Parathyroid adenoma (tissue), 2 donors: ENCODE results near the gene MRM2.
"Not testable (repeated sequence)": the region's sequence is repeated elsewhere in the genome, so short reads cannot be mapped to it uniquely, and the experiment has no call there.

Source experiments
- H2AFZ ChIP-seq: fragments of 300-600 bp; sonication (generic); one replicate; pipeline ENCODE4 v1.7.0; 2017; ENCODE audit warnings: antibody characterized with exemption, mild to moderate bottlenecking
- H3K27ac ChIP-seq: fragments of 300-600 bp; sonication (generic); one replicate; pipeline ENCODE4 v1.7.0; 2017
- H3K27me3 ChIP-seq: fragments of 300-600 bp; sonication (generic); one replicate; pipeline ENCODE4 v1.7.0; 2017; ENCODE audit warnings: low read length; ENCODE audit not compliant: control insufficient read depth, insufficient read depth
- H3K36me3 ChIP-seq: fragments of 300-600 bp; sonication (generic); one replicate; pipeline ENCODE4 v1.7.0; 2017; ENCODE audit warnings: low read length; ENCODE audit not compliant: control insufficient read depth, insufficient read depth
- H3K4me1 ChIP-seq: fragments of 300-600 bp; sonication (generic); one replicate; pipeline ENCODE4 v1.7.0; 2017; ENCODE audit warnings: control low read depth
- H3K4me2 ChIP-seq: fragments of 300-600 bp; sonication (generic); one replicate; pipeline ENCODE4 v1.7.0; 2017; ENCODE audit warnings: low read length
- H3K4me3 ChIP-seq: fragments of 300-600 bp; sonication (generic); one replicate; pipeline ENCODE4 v1.7.0; 2017; ENCODE audit warnings: low read depth, low read length
- H3K79me2 ChIP-seq: fragments of 300-600 bp; sonication (generic); one replicate; pipeline ENCODE4 v1.7.0; 2017; ENCODE audit warnings: control low read depth
- H3K9ac ChIP-seq: fragments of 300-600 bp; sonication (generic); one replicate; pipeline ENCODE4 v1.7.0; 2017; ENCODE audit warnings: mild to moderate bottlenecking
- H3K9me3 ChIP-seq: fragments of 300-600 bp; sonication (generic); one replicate; pipeline ENCODE4 v1.7.0; 2017; ENCODE audit warnings: low read length; ENCODE audit not compliant: control insufficient read depth
- TF ChIP-seq, protein P1 (sequence below): fragments of 300-600 bp; sonication (generic); IDR thresholded peaks from one replicate; pipeline ENCODE4 v1.7.0; 2017; ENCODE audit warnings: antibody characterized with exemption, mild to moderate bottlenecking
- donor health status: primary hyperparathyroidism.

Gene MRM2

DNA sequence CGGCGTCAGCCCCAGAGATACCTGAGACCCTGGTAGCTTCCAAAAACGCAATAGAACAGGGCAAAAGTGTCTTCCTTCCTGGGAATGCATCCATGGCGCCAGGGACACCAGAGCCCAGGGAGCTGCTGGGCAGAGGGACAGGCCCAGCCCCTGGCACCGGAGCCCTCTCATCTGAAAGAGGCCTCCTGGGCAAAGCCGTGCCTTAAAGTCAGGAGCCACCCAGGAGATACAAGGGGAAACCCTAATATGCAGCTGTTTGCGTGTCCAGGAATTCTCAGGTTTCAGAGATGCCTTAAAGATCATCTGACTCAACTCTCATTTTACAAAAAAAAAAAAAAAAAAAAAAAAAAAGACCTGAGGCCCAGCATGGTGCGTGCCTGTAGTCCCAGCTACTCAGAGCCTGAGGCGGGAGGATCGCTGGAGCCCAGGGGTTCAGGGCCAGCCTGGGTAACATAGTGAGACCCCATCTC lies 28.0 kb upstream of the MRM2 start:
- Histone ChIP-seq H3K9ac (no peak overlapping the region), H3K79me2 (no peaks in the 10 kb centered on the region), H3K27me3 (no peaks in the 10 kb centered on the region), H3K4me2 (no peak overlapping the region), H3K9me3 (no peaks in the 10 kb centered on the region), H3K27ac (no peak overlapping the region), H2AFZ (no peak overlapping the region), H3K36me3 (no peaks in the 10 kb centered on the region), H3K4me1 (no peaks in the 10 kb centered on the region), H3K4me3 (no peak overlapping the region)
- TF ChIP-seq, protein P1, sequence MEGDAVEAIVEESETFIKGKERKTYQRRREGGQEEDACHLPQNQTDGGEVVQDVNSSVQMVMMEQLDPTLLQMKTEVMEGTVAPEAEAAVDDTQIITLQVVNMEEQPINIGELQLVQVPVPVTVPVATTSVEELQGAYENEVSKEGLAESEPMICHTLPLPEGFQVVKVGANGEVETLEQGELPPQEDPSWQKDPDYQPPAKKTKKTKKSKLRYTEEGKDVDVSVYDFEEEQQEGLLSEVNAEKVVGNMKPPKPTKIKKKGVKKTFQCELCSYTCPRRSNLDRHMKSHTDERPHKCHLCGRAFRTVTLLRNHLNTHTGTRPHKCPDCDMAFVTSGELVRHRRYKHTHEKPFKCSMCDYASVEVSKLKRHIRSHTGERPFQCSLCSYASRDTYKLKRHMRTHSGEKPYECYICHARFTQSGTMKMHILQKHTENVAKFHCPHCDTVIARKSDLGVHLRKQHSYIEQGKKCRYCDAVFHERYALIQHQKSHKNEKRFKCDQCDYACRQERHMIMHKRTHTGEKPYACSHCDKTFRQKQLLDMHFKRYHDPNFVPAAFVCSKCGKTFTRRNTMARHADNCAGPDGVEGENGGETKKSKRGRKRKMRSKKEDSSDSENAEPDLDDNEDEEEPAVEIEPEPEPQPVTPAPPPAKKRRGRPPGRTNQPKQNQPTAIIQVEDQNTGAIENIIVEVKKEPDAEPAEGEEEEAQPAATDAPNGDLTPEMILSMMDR, result no peak

DNA sequence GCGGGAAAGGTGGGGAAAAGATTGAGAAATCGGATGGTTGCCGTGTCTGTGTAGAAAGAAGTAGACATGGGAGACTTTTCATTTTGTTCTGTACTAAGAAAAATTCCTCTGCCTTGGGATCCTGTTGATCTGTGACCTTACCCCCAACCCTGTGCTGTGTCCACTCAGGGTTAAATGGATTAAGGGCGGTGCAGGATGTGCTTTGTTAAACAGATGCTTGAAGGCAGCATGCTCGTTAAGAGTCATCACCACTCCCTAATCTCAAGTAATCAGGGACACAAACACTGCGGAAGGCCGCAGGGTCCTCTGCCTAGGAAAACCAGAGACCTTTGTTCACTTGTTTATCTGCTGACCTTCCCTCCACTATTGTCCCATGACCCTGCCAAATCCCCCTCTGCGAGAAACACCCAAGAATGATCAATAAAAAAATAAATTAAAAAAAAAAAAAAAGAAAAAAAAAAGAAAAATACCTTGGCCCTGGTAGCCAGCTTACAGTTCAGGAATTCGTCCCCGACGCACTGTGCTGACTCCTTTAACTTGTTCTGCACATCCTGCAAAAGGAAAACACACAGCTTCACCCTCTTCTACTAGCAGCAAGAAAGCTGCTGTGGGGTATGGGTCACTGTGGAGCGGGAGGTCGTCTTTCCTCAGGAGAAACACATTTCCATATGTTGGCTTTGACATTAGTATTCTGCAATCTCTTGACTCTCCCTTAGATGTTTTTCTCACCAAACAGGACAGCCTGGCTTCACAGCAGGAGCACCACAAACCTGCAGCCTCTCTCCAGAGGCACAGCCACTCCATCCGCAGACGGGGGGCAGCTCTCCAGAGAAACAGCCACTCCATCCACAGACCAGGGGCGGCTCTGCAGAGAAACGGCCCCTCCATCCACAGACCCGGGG lies 27.3 kb upstream of the MRM2 start:
- H3K9ac ChIP-seq, H3K36me3 ChIP-seq, H2AFZ ChIP-seq, H3K27ac ChIP-seq, H3K4me3 ChIP-seq, H3K79me2 ChIP-seq, H3K27me3 ChIP-seq, H3K4me1 ChIP-seq, H3K9me3 ChIP-seq, H3K4me2 ChIP-seq: not testable (repeated sequence)

DNA sequence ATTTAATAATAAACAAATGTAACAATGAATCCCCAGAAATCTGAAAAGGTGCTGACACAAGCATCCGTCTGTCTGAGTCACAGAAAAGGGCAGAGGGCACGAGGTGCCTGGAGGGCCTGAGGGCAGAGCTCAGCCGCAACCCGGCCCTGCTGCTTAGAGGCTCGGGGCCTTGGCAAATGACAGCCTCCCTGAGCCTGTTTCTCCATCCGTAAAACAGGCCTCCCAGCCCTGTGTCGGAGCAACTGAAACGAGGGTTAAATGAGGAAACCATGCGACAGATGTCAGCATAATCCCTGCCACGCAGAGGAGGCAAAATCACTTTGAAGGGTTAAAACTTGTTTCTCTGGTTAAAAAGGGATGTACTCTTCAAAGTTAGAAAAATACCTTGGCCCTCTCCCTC lies 24.9 kb upstream of the MRM2 start:
- no peaks in the 10 kb centered on the region for H3K79me2 ChIP-seq
- H3K9ac ChIP-seq, result no peak overlapping the region
- no peaks in the 10 kb centered on the region for H3K9me3 ChIP-seq
- no peak overlapping the region for H2AFZ ChIP-seq
- no peaks in the 10 kb centered on the region for H3K27me3 ChIP-seq
- H3K36me3 ChIP-seq, result no peaks in the 10 kb centered on the region
- no peak overlapping the region for H3K27ac ChIP-seq
- no peak overlapping the region for H3K4me3 ChIP-seq
- no peaks in the 10 kb centered on the region for H3K4me1 ChIP-seq
- TF ChIP-seq, protein P1, result no peak
- no peak overlapping the region for H3K4me2 ChIP-seq

DNA sequence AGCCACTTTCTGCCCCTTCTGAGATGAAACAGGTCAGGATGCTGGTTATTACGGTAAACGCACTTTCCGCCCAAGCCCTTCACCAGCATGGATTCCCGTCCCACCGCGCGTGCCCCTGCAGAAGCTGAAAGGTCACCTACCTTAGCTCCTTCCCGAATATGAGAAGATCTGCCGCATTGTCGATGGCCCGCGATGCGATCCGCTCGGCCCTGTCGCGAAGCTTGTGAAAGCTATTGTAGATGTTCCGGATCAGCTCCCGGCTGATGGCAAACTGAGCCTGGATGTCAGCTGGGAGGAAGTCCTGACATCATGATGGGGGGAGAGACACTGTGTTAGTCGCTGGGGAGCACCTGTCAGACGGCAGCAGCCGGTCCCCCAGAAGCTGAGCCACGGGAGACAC lies 22.2 kb upstream of the MRM2 start:
- Histone ChIP-seq H3K79me2 (no peaks in the 10 kb centered on the region), H3K27me3 (no peaks in the 10 kb centered on the region), H2AFZ (no peak overlapping the region), H3K4me1 (no peaks in the 10 kb centered on the region), H3K27ac (no peak overlapping the region), H3K36me3 (no peaks in the 10 kb centered on the region), H3K9me3 (no peaks in the 10 kb centered on the region), H3K4me3 (no peak overlapping the region), H3K4me2 (no peak overlapping the region), H3K9ac (no peak overlapping the region)
- TF ChIP-seq, protein P1, result no peak

DNA sequence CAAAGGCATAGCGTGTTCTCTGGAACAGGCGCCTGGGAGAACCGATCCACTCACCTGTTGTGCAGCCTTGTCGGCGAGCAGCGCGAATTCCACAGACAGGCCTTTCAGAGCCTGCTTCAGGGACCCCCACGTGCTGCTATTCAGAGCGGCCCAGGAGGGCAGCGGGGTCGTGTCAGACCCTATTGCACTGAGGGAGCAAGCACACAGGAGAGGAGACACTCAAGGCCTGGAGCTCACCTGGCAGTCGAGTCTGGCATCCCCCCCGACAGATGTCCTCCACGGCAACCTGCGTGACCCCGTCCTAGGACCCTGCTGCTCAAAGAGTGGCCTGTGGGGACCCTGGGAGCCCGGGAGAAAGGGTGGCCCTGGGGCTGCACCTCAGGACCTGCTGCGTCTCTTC lies 21.2 kb upstream of the MRM2 start:
- Histone ChIP-seq H3K9ac (no peak overlapping the region), H3K4me3 (no peak overlapping the region), H3K79me2 (no peaks in the 10 kb centered on the region), H3K4me2 (no peak overlapping the region), H2AFZ (no peak overlapping the region), H3K4me1 (no peaks in the 10 kb centered on the region), H3K27ac (no peak overlapping the region), H3K9me3 (no peaks in the 10 kb centered on the region), H3K36me3 (no peaks in the 10 kb centered on the region), H3K27me3 (no peaks in the 10 kb centered on the region)
- TF ChIP-seq, protein P1, result no peak
